OCI-LY7 (cell line): ENCODE data around the gene PKD1. TPM values are rescaled to one million over a fixed set of nuclear protein-coding genes. Genes with fewer than 3 reads are reported as not detected.

Experiments used
- BruUV-seq: library from RNA; stranded (reverse); fragments of 400-500 nt; replicated peaks from 2 replicates; lab custom pipeline; 2021; lab: Mats Ljungman, UMichigan
- CTCF ChIA-PET: fragments of 300-600 bp; sonication (Branson Sonifier 250); formaldehyde crosslinking; loops from one replicate; lab custom pipeline; 2022; ENCODE audit warnings: antibody characterized with exemption; ENCODE audit not compliant: unreplicated experiment; lab: Charles Lee
- POLR2A ChIA-PET: fragments of 300-600 bp; sonication (Branson Sonifier 250); formaldehyde crosslinking; loops from one replicate; lab custom pipeline; 2022; ENCODE audit warnings: antibody characterized with exemption; lab: Charles Lee
- DNase-seq: peaks from one replicate; pipeline ENCODE4 v3.0.0-alpha.2; 2015; ENCODE audit warnings: low spot score
- H2AFZ ChIP-seq: fragments of 200-600 bp; sonication (generic), shearing (Covaris generic); 2 replicates; pipeline ENCODE4 v1.6.1; 2014; ENCODE audit warnings: mild to moderate bottlenecking, antibody characterized with exemption, low read length, moderate library complexity
- H3K27ac ChIP-seq: fragments of 200-600 bp; sonication (generic); 2 replicates; pipeline ENCODE4 v1.5.1; 2014; ENCODE audit warnings: mixed run types, low read depth, mild to moderate bottlenecking, moderate library complexity, low read length, inconsistent platforms; ENCODE audit not compliant: poor library complexity, severe bottlenecking
- H3K36me3 ChIP-seq: fragments of 200-600 bp; sonication (generic); 2 replicates; pipeline ENCODE4 v1.6.1; 2014; ENCODE audit warnings: mild to moderate bottlenecking, antibody characterized with exemption, low read length, moderate library complexity, mixed read lengths; ENCODE audit not compliant: insufficient read depth
- H3K4me1 ChIP-seq: fragments of 200-600 bp; sonication (generic); 2 replicates; pipeline ENCODE4 v1.5.1; 2014; ENCODE audit warnings: mild to moderate bottlenecking, low read length; ENCODE audit not compliant: insufficient read depth, poor library complexity, severe bottlenecking
- H3K4me2 ChIP-seq: fragments of 200-600 bp; sonication (generic); 2 replicates; pipeline ENCODE4 v1.6.1; 2014; ENCODE audit warnings: mild to moderate bottlenecking, low read length
- H3K4me3 ChIP-seq: fragments of 200-600 bp; sonication (generic); 2 replicates; pipeline ENCODE4 v1.5.1; 2014; ENCODE audit warnings: mild to moderate bottlenecking, low read depth, low read length; ENCODE audit not compliant: poor library complexity, severe bottlenecking
- H3K79me2 ChIP-seq: fragments of 200-600 bp; sonication (generic); 2 replicates; pipeline ENCODE4 v1.6.1; 2016; ENCODE audit warnings: low read depth, mild to moderate bottlenecking, low read length, moderate library complexity, mixed read lengths; ENCODE audit not compliant: insufficient read depth
- H3K9me2 ChIP-seq: fragments of 200-600 bp; sonication (generic); 2 replicates; pipeline ENCODE4 v1.6.1; 2016; ENCODE audit warnings: mild to moderate bottlenecking, low read length, mixed read lengths; ENCODE audit not compliant: insufficient read depth
- H3K9me3 ChIP-seq: fragments of 200-600 bp; sonication (generic); 2 replicates; pipeline ENCODE4 v1.6.1; 2014; ENCODE audit warnings: mild to moderate bottlenecking, mixed run types, low read length, mixed read lengths
- H4K20me1 ChIP-seq: fragments of 200-600 bp; sonication (generic); 2 replicates; pipeline ENCODE4 v1.6.1; 2014; ENCODE audit warnings: mild to moderate bottlenecking, antibody characterized with exemption, low read length, moderate library complexity, mixed read lengths; ENCODE audit not compliant: insufficient read depth
- CTCF ChIP-seq: fragments of 200-600 bp; sonication (generic); conservative IDR thresholded peaks from 2 replicates; pipeline ENCODE4 v1.5.1; 2014; ENCODE audit warnings: mild to moderate bottlenecking, antibody characterized with exemption, low read length, moderate library complexity, mixed read lengths
- EZH2phosphoT487 ChIP-seq: fragments of 200-600 bp; sonication (generic); IDR thresholded peaks from 2 replicates; pipeline ENCODE4 v1.6.1; 2018; ENCODE audit warnings: low read depth, borderline replicate concordance, mild to moderate bottlenecking, mixed run types, antibody characterized with exemption, low read length, moderate library complexity, mixed read lengths
- intact Hi-C: fragments of 100-400 bp; cut with micrococcal nuclease; formaldehyde crosslinking; loops from one replicate; pipeline ENCODE4 v1.10.0; 2022; ENCODE audit not compliant: unreplicated experiment
- total RNA-seq, 2 experiments: library from RNA; depleted of rRNA in 1 of 2; stranded (reverse); fragments of >200 nt in 1 of 2; shearing (Covaris generic) in 1 of 2; gene quantifications; 2 replicates each; pipeline ENCODE4 v1.2.3, GENCODE V29; 2014 to 2022

PKD1 gene
- total RNA-seq, 2 experiments from 2014 or later, result 87.4 to 112 TPM

GRCh38 chr16:2078096-2078495 is 57.6 kb downstream of the PKD1 start:
- no peak overlapping the region for H3K27ac ChIP-seq
- ChIA-PET CTCF (no interaction called here), POLR2A (no interaction called here)
- no peak overlapping the region for H3K4me3 ChIP-seq
- H4K20me1 ChIP-seq, result no peaks in the 10 kb centered on the region
- no peak overlapping the region for H2AFZ ChIP-seq
- TF ChIP-seq CTCF, result no peak
- BruUV-seq, result no TSS peak
- no peaks in the 10 kb centered on the region for H3K9me3 ChIP-seq
- H3K4me1 ChIP-seq, result no peaks in the 10 kb centered on the region
- DNase-seq, result no peak
- intact Hi-C loops, result no loop called here
- H3K4me2 ChIP-seq, result no peak overlapping the region
- no peaks in the 10 kb centered on the region for H3K79me2 ChIP-seq
- no peaks in the 10 kb centered on the region for H3K9me2 ChIP-seq
- H3K36me3 ChIP-seq, result peaks cover 9% of the 10 kb centered on the region; the same call in 1 of the 2 replicates

GRCh38 chr16:2077696-2078095 is 58.0 kb downstream of the PKD1 start:
- POLR2A ChIA-PET, result no interaction called here
- no peaks in the 10 kb centered on the region for H3K4me1 ChIP-seq
- CTCF ChIA-PET, result no interaction called here
- no peak overlapping the region for H3K4me2 ChIP-seq
- no TSS peak for BruUV-seq
- no peak overlapping the region for H2AFZ ChIP-seq
- intact Hi-C loops, result no loop called here
- no peaks in the 10 kb centered on the region for H3K9me2 ChIP-seq
- peaks cover 13% of the 10 kb centered on the region; the same call in 1 of the 2 replicates for H3K36me3 ChIP-seq
- H3K9me3 ChIP-seq, result no peaks in the 10 kb centered on the region
- H3K4me3 ChIP-seq, result no peak overlapping the region
- no peaks in the 10 kb centered on the region for H4K20me1 ChIP-seq
- no peak for DNase-seq
- no peak overlapping the region for H3K27ac ChIP-seq
- H3K79me2 ChIP-seq, result no peaks in the 10 kb centered on the region
- TF ChIP-seq EZH2phosphoT487, result no peak
- no peak for TF ChIP-seq CTCF

- no peak for DNase-seq
- Histone ChIP-seq H3K27ac (no peak overlapping the region), H2AFZ (no peak overlapping the region), H3K4me3 (no peak overlapping the region), H3K4me2 (no peak overlapping the region), H3K36me3 (peaks cover 13% of the 10 kb centered on the region; the same call in 1 of the 2 replicates), H4K20me1 (no peaks in the 10 kb centered on the region), H3K9me3 (no peaks in the 10 kb centered on the region), H3K79me2 (no peaks in the 10 kb centered on the region), H3K9me2 (no peaks in the 10 kb centered on the region), H3K4me1 (no peaks in the 10 kb centered on the region)
- POLR2A ChIA-PET, result no interaction called here
- no peak for TF ChIP-seq CTCF
- TF ChIP-seq EZH2phosphoT487, result no peak
- no TSS peak for BruUV-seq
- intact Hi-C loops, result no loop called here
- CTCF ChIA-PET, result interaction anchor here (0.5 kb wide), 1 partner anchor 648 kb away, joined by 6 read pairs; no protein-coding TSS in a partner anchor
Measured at GRCh38 chr16:2077016-2077415, 58.7 kb downstream of the PKD1 start.
